ENCODE results near the gene RNF130.

The RNF130 gene

GRCh38 chr5:180009581-180009980 is 62.0 kb downstream of the RNF130 start:
- peaks cover 16 to 86% of the 10 kb centered on the region in 2 donors for H3K36me3 ChIP-seq (replicated peaks in 1 of 2; ENCODE audit: control insufficient read depth in 2 of 2, insufficient read depth in 2 of 2, low read length in 2 of 2)
- no peaks in the 10 kb centered on the region for H3K27me3 ChIP-seq (ENCODE audit: control insufficient read depth in 3 of 3, insufficient read depth in 3 of 3, low read depth in 1 of 3, low read length in 3 of 3)
- H3K27ac ChIP-seq (replicated peaks; ENCODE audit: low read length): no peak overlapping the region

GRCh38 chr5:180008433-180008832 is 63.1 kb downstream of the RNF130 start:
- Histone ChIP-seq H2AFZ (ENCODE audit: low read length) (no peak overlapping the region), H2AK5ac (ENCODE audit: low read depth, low read length) (no peak overlapping the region), H2BK15ac (ENCODE audit: low read length) (no peak overlapping the region), H3K9ac (ENCODE audit: low read depth, low read length, poor library complexity) (no peak overlapping the region), H4K8ac (ENCODE audit: low read depth, low read length) (no peak overlapping the region), H4K91ac (ENCODE audit: low read depth, low read length, poor library complexity) (no peak overlapping the region), H3K4me3 (ENCODE audit: low read length in 2 of 2) (no peak overlapping the region), H3K9me3 (replicated peaks in 1 of 2; ENCODE audit: control insufficient read depth in 2 of 2, insufficient read depth in 1 of 2, low read depth in 1 of 2, low read length in 2 of 2) (no peaks in the 10 kb centered on the region), H3K4me1 (ENCODE audit: control insufficient read depth in 2 of 2, insufficient read depth in 1 of 2, low read depth in 1 of 2, low read length in 2 of 2) (peaks cover 0 to 7% of the 10 kb centered on the region in 2 donors), H3K4ac (ENCODE audit: low read length) (no peak overlapping the region), H3K4me2 (ENCODE audit: insufficient read depth, low read length, poor library complexity, severe bottlenecking) (no peak overlapping the region), H3K18ac (ENCODE audit: low read length) (no peak overlapping the region), H2BK5ac (ENCODE audit: low read length) (no peak overlapping the region), H3K27ac (replicated peaks; ENCODE audit: low read length) (peak overlapping the region; percentile 50), H2BK12ac (ENCODE audit: low read length) (no peak overlapping the region), H3K27me3 (ENCODE audit: control insufficient read depth in 3 of 3, insufficient read depth in 3 of 3, low read depth in 1 of 3, low read length in 3 of 3) (no peaks in the 10 kb centered on the region), H2BK120ac (ENCODE audit: low read depth, low read length) (no peak overlapping the region), H3K79me1 (ENCODE audit: low read depth, low read length) (peaks cover 2% of the 10 kb centered on the region), H3K23ac (ENCODE audit: low read depth, low read length, poor library complexity) (no peak overlapping the region), H3K36me3 (replicated peaks in 1 of 2; ENCODE audit: control insufficient read depth in 2 of 2, insufficient read depth in 2 of 2, low read length in 2 of 2) (peaks cover 16 to 87% of the 10 kb centered on the region in 2 donors), H3K14ac (ENCODE audit: low read length) (no peak overlapping the region)
- no CpG with 5 or more reads among the region's 7 CpGs for WGBS, 2 donors (ENCODE audit: extremely low coverage in 2 of 2, insufficient read length in 2 of 2, insufficient replicate concordance in 1 of 2)
- DNase-seq (ENCODE audit: low spot score): no peak

More at GRCh38 chr5:180009581-180009980, 62.0 kb downstream of the RNF130 start:
- Histone ChIP-seq H2AFZ (ENCODE audit: low read length) (no peak overlapping the region), H2AK5ac (ENCODE audit: low read depth, low read length) (no peak overlapping the region), H3K4ac (ENCODE audit: low read length) (no peak overlapping the region), H2BK5ac (ENCODE audit: low read length) (no peak overlapping the region), H4K8ac (ENCODE audit: low read depth, low read length) (no peak overlapping the region), H2BK15ac (ENCODE audit: low read length) (no peak overlapping the region), H3K4me3 (ENCODE audit: low read length in 2 of 2) (no peak overlapping the region), H2BK120ac (ENCODE audit: low read depth, low read length) (no peak overlapping the region), H3K4me1 (ENCODE audit: control insufficient read depth in 2 of 2, insufficient read depth in 1 of 2, low read depth in 1 of 2, low read length in 2 of 2) (peaks cover 0 to 7% of the 10 kb centered on the region in 2 donors), H3K18ac (ENCODE audit: low read length) (no peak overlapping the region), H3K79me1 (ENCODE audit: low read depth, low read length) (peaks cover 2% of the 10 kb centered on the region), H3K9me3 (replicated peaks in 1 of 2; ENCODE audit: control insufficient read depth in 2 of 2, insufficient read depth in 1 of 2, low read depth in 1 of 2, low read length in 2 of 2) (no peaks in the 10 kb centered on the region), H4K91ac (ENCODE audit: low read depth, low read length, poor library complexity) (no peak overlapping the region), H3K23ac (ENCODE audit: low read depth, low read length, poor library complexity) (no peak overlapping the region), H2BK12ac (ENCODE audit: low read length) (no peak overlapping the region), H3K14ac (ENCODE audit: low read length) (no peak overlapping the region), H3K9ac (ENCODE audit: low read depth, low read length, poor library complexity) (no peak overlapping the region), H3K4me2 (ENCODE audit: insufficient read depth, low read length, poor library complexity, severe bottlenecking) (no peak overlapping the region)
- no CpG with 5 or more reads among the region's 7 CpGs for WGBS, 2 donors (ENCODE audit: extremely low coverage in 2 of 2, insufficient read length in 2 of 2, insufficient replicate concordance in 1 of 2)
- DNase-seq (ENCODE audit: low spot score): no peak

DNA sequence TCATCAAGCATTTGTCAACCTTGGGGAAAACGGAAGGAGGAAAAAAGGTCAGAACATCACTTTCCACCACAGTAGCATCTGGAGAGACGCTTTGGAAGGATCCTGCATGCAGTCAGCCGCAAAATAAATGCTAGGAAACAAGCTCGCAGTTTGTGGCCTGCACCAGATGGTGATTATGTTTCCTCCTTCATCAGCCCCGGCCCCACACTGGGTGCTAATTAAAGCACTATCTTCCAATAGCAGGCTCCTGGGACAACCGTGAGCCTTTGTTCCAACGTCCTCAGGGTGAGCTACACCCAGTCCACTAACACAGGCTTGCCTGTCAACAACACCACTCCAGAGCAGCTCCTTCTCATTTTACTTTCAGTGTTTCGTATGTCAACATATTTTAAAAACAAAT is 64.0 kb downstream of the RNF130 start:
- Histone ChIP-seq H3K4ac (ENCODE audit: low read length) (no peak overlapping the region), H3K79me1 (ENCODE audit: low read depth, low read length) (peaks cover 2% of the 10 kb centered on the region), H2BK12ac (ENCODE audit: low read length) (no peak overlapping the region), H3K18ac (ENCODE audit: low read length) (no peak overlapping the region), H3K14ac (ENCODE audit: low read length) (no peak overlapping the region), H2AFZ (ENCODE audit: low read length) (no peak overlapping the region), H2BK5ac (ENCODE audit: low read length) (no peak overlapping the region), H2BK120ac (ENCODE audit: low read depth, low read length) (no peak overlapping the region), H3K27me3 (ENCODE audit: control insufficient read depth in 3 of 3, insufficient read depth in 3 of 3, low read depth in 1 of 3, low read length in 3 of 3) (no peaks in the 10 kb centered on the region), H3K4me3 (ENCODE audit: low read length in 2 of 2) (no peak overlapping the region), H3K23ac (ENCODE audit: low read depth, low read length, poor library complexity) (no peak overlapping the region), H3K4me2 (ENCODE audit: insufficient read depth, low read length, poor library complexity, severe bottlenecking) (no peak overlapping the region), H3K27ac (replicated peaks; ENCODE audit: low read length) (peak overlapping the region; percentile 60), H3K36me3 (replicated peaks in 1 of 2; ENCODE audit: control insufficient read depth in 2 of 2, insufficient read depth in 2 of 2, low read length in 2 of 2) (peaks cover 13 to 87% of the 10 kb centered on the region in 2 donors), H3K9ac (ENCODE audit: low read depth, low read length, poor library complexity) (no peak overlapping the region), H3K9me3 (replicated peaks in 1 of 2; ENCODE audit: control insufficient read depth in 2 of 2, insufficient read depth in 1 of 2, low read depth in 1 of 2, low read length in 2 of 2) (peaks cover 0 to under 1% of the 10 kb centered on the region in 2 donors), H2AK5ac (ENCODE audit: low read depth, low read length) (no peak overlapping the region), H3K4me1 (ENCODE audit: control insufficient read depth in 2 of 2, insufficient read depth in 1 of 2, low read depth in 1 of 2, low read length in 2 of 2) (peaks cover 0 to 7% of the 10 kb centered on the region in 2 donors), H2BK15ac (ENCODE audit: low read length) (no peak overlapping the region), H4K8ac (ENCODE audit: low read depth, low read length) (no peak overlapping the region), H4K91ac (ENCODE audit: low read depth, low read length, poor library complexity) (no peak overlapping the region)
- DNase-seq (ENCODE audit: low spot score): no peak
- WGBS, 2 donors (ENCODE audit: extremely low coverage in 2 of 2, insufficient read length in 2 of 2, insufficient replicate concordance in 1 of 2): no CpG with 5 or more reads among the region's 8 CpGs

DNA sequence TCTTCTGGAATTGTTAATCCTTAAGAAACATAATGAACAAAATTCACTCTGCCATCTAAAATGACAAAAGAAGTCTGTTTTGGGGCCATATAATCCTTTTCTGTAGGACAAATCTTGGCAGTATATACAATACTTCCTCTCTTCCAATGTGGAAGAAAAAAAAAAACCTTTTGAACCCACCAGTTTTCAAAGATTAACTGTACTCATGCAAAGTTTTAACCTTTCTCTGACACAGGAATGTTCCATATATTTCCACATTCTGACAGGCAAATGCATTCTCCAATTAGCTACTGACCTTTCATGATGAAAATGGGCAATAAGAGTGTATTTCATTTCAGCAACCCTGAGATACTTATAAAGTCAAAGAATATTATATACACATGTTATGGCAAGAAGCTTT is 65.4 kb downstream of the RNF130 start:
- Histone ChIP-seq H2AFZ (ENCODE audit: low read length) (no peak overlapping the region), H3K36me3 (replicated peaks in 1 of 2; ENCODE audit: control insufficient read depth in 2 of 2, insufficient read depth in 2 of 2, low read length in 2 of 2) (peaks cover 19 to 87% of the 10 kb centered on the region in 2 donors), H2BK5ac (ENCODE audit: low read length) (no peak overlapping the region), H4K8ac (ENCODE audit: low read depth, low read length) (no peak overlapping the region), H3K4me1 (ENCODE audit: control insufficient read depth in 2 of 2, insufficient read depth in 1 of 2, low read depth in 1 of 2, low read length in 2 of 2) (peaks cover 0 to 7% of the 10 kb centered on the region in 2 donors), H2BK12ac (ENCODE audit: low read length) (no peak overlapping the region), H3K27me3 (ENCODE audit: control insufficient read depth in 3 of 3, insufficient read depth in 3 of 3, low read depth in 1 of 3, low read length in 3 of 3) (no peaks in the 10 kb centered on the region), H3K9ac (ENCODE audit: low read depth, low read length, poor library complexity) (no peak overlapping the region), H3K4me3 (ENCODE audit: low read length in 2 of 2) (no peak overlapping the region), H3K18ac (ENCODE audit: low read length) (no peak overlapping the region), H3K4me2 (ENCODE audit: insufficient read depth, low read length, poor library complexity, severe bottlenecking) (no peak overlapping the region), H3K27ac (replicated peaks; ENCODE audit: low read length) (no peak overlapping the region), H3K9me3 (replicated peaks in 1 of 2; ENCODE audit: control insufficient read depth in 2 of 2, insufficient read depth in 1 of 2, low read depth in 1 of 2, low read length in 2 of 2) (peaks cover 9 to 14% of the 10 kb centered on the region in 2 donors), H3K23ac (ENCODE audit: low read depth, low read length, poor library complexity) (no peak overlapping the region), H2BK120ac (ENCODE audit: low read depth, low read length) (no peak overlapping the region), H2AK5ac (ENCODE audit: low read depth, low read length) (no peak overlapping the region), H3K79me1 (ENCODE audit: low read depth, low read length) (no peaks in the 10 kb centered on the region), H2BK15ac (ENCODE audit: low read length) (no peak overlapping the region), H4K91ac (ENCODE audit: low read depth, low read length, poor library complexity) (no peak overlapping the region), H3K14ac (ENCODE audit: low read length) (no peak overlapping the region), H3K4ac (ENCODE audit: low read length) (no peak overlapping the region)
- DNase-seq (ENCODE audit: low spot score): no peak
